Vagina (tissue), 2 donors: ENCODE results near the gene KCNK16.

Experiments
- POLR2A ChIP-seq, 2 donors: fragments of 450-650 bp; IDR thresholded peaks; one replicate each; pipeline ENCODE4 v1.6.1; 2017; ENCODE audit warnings: antibody characterized with exemption in 2 of 2, mild to moderate bottlenecking in 2 of 2, moderate library complexity in 2 of 2
- POLR2AphosphoS5 ChIP-seq, 2 donors: sonication (generic); formaldehyde crosslinking; IDR thresholded peaks; one replicate each; pipeline ENCODE4 v1.9.0; 2017; ENCODE audit warnings: antibody characterized with exemption in 2 of 2, mild to moderate bottlenecking in 2 of 2, low read depth in 1 of 2; ENCODE audit not compliant: insufficient read depth in 1 of 2
- TF ChIP-seq, protein P1 (sequence below), 3 experiments: fragments of 450-650 bp in 2 of 3; fragments of 200-600 bp in 1 of 3; sonication (generic) in 1 of 3; IDR thresholded peaks; one replicate each; pipeline ENCODE4 v1.5.1; 2017 to 2019; ENCODE audit warnings: antibody characterized with exemption in 3 of 3, mild to moderate bottlenecking in 2 of 3, moderate library complexity in 2 of 3

DNA sequence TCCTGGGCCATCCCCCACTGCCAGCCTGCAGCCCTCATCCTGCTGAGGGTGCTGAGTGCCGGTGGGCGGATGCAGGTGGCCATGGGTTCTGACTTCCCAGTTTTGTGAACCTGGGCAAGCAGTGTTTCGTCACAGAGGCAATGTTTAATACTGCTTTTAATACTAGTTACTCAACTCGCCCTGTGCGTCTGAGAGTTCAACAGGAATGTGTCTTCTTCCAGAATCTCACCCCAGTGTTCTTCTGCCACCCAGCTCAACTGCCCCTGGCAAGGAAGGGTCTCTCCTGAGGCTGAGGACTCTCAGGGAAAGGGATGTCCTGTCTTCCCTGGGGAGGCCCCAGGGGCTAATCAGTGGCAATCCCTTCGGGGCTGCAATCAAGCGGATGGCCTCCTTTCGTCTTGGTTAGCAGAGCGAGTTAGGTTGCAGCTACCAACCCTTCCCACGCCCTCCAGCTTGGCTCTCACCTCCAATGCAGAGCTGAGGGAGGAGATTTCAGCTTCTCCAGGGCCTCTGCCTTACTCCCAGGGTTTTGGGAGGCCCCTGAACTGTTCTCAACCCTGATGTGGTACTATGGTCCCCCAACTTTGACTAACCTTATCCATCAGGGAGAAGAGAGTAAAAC, 2.0 kb downstream of the KCNK16 start:
- no peak for TF ChIP-seq POLR2A (IDR thresholded peaks at IDR 0.05)
- TF ChIP-seq, protein P1, sequence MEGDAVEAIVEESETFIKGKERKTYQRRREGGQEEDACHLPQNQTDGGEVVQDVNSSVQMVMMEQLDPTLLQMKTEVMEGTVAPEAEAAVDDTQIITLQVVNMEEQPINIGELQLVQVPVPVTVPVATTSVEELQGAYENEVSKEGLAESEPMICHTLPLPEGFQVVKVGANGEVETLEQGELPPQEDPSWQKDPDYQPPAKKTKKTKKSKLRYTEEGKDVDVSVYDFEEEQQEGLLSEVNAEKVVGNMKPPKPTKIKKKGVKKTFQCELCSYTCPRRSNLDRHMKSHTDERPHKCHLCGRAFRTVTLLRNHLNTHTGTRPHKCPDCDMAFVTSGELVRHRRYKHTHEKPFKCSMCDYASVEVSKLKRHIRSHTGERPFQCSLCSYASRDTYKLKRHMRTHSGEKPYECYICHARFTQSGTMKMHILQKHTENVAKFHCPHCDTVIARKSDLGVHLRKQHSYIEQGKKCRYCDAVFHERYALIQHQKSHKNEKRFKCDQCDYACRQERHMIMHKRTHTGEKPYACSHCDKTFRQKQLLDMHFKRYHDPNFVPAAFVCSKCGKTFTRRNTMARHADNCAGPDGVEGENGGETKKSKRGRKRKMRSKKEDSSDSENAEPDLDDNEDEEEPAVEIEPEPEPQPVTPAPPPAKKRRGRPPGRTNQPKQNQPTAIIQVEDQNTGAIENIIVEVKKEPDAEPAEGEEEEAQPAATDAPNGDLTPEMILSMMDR (IDR thresholded peaks at IDR 0.05), result no peak
- TF ChIP-seq POLR2AphosphoS5 (IDR thresholded peaks at IDR 0.05; ENCODE audit: insufficient read depth in 1 of 2, low read depth in 1 of 2), result no peak
